Activated CD8-positive, alpha-beta memory T cell treated with anti-CD3 and anti-CD28 coated beads, Interleukin-2, amount 50 U/mL, for 1 hour (primary cell): ENCODE data around the gene SLC10A7.

Experiments
- DNase-seq: peaks from one replicate; pipeline ENCODE4 v3.0.0-alpha.2; 2020; ENCODE audit errors: extremely low read depth

The SLC10A7 gene

GRCh38 chr4:146310319-146311021 lies 211.3 kb downstream of the SLC10A7 start:
- no peak for DNase-seq

- no peak for DNase-seq
Measured at GRCh38 chr4:146308951-146309350, 212.8 kb downstream of the SLC10A7 start.

- no peak for DNase-seq
Measured at GRCh38 chr4:146302822-146303221, 218.9 kb downstream of the SLC10A7 start.

GRCh38 chr4:146299607-146300006 lies 222.1 kb downstream of the SLC10A7 start:
- no peak for DNase-seq

- DNase-seq: no peak
Measured at GRCh38 chr4:146294776-146295175, 227.0 kb downstream of the SLC10A7 start.

- no peak for DNase-seq
Measured at GRCh38 chr4:146292508-146292907, 229.2 kb downstream of the SLC10A7 start.

- no peak for DNase-seq
Measured at GRCh38 chr4:146291313-146291712, 230.4 kb downstream of the SLC10A7 start.

- no peak for DNase-seq
Measured at GRCh38 chr4:146288193-146288592, 233.5 kb downstream of the SLC10A7 start.

GRCh38 chr4:146285037-146285436 lies 236.7 kb downstream of the SLC10A7 start:
- no peak for DNase-seq

GRCh38 chr4:146283758-146284651 lies 237.7 kb downstream of the SLC10A7 start:
- no peak for DNase-seq

- DNase-seq: no peak
Measured at GRCh38 chr4:146282657-146283056, 239.1 kb downstream of the SLC10A7 start.

GRCh38 chr4:146278986-146279385 lies 242.8 kb downstream of the SLC10A7 start:
- DNase-seq: no peak

GRCh38 chr4:146275370-146275769 lies 246.4 kb downstream of the SLC10A7 start:
- no peak for DNase-seq

- DNase-seq: no peak
Measured at GRCh38 chr4:146274774-146275173, 247.0 kb downstream of the SLC10A7 start.

- DNase-seq: no peak
Measured at GRCh38 chr4:146273204-146273901, 248.4 kb downstream of the SLC10A7 start.

- DNase-seq: no peak
Measured at GRCh38 chr4:146271466-146271865, 250.3 kb downstream of the SLC10A7 start.

- DNase-seq: no peak
Measured at GRCh38 chr4:146269228-146269653, 252.5 kb downstream of the SLC10A7 start.

- DNase-seq: no peak
Measured at GRCh38 chr4:146267826-146268225, 253.9 kb downstream of the SLC10A7 start.

GRCh38 chr4:146265950-146266490 lies 255.7 kb downstream of the SLC10A7 start:
- no peak for DNase-seq

GRCh38 chr4:146263793-146264192 lies 257.9 kb downstream of the SLC10A7 start:
- DNase-seq: no peak

GRCh38 chr4:146261041-146261440 lies 260.7 kb downstream of the SLC10A7 start:
- no peak for DNase-seq

GRCh38 chr4:146260521-146260920 lies 261.2 kb downstream of the SLC10A7 start:
- DNase-seq: no peak
